H1 (cell line): ENCODE data around the gene CBX2.

ENCODE experiments used
- HDAC6 ChIP-seq: IDR thresholded peaks from one replicate; pipeline ENCODE4 v1.7.1; 2012; ENCODE audit warnings: low read depth, mild to moderate bottlenecking, inconsistent platforms, low read length, moderate library complexity
- USF2 ChIP-seq: IDR thresholded peaks from 2 replicates; pipeline ENCODE4 v1.6.1; 2011; ENCODE audit warnings: low read length, improper control_type of control experiment

- TF ChIP-seq USF2 (no peak), HDAC6 (no peak)
Measured at GRCh38 chr17:79802736-79803420, 24.9 kb downstream of the CBX2 start.
